ENCODE data around the gene DMWD. TPM values are rescaled to one million over a fixed set of nuclear protein-coding genes. Genes with fewer than 3 reads are reported as not detected.

Gene DMWD
- total and polyA plus RNA-seq, 2 of the 4 experiments (the other 2 are of a cell fraction) = 9.7 to 28.5 TPM

DNA sequence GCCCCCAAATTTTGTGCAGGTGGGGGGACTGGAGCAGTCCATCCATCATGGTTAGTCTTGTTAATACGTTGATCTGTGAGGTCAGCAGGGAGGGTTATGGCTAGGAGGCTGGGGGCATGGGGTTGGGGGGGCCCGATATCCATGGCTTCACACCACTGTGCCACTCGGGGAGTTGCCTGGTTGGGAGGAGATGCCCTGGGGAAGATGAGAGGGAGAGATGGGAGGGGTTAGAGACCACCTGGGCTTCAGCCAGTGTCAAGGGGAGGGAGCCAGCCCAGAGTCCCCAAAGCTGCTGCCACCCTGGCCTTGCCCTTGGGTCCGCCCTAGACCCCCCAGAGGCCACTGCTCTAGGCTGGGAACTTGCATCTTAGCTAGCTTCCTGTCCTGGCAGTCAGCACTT, 8.5 kb downstream of the DMWD start:
- Histone ChIP-seq H4K20me1 (ENCODE audit: insufficient read depth, low read length) (peaks cover 24% of the 10 kb centered on the region), H3K4me1 (ENCODE audit: control insufficient read depth, insufficient read depth, low read length) (peaks cover 30% of the 10 kb centered on the region), H2BK15ac (ENCODE audit: low read depth, low read length) (no peak overlapping the region), H4K8ac (ENCODE audit: low read depth in 2 of 2, low read length in 2 of 2) (peak overlapping the region in 1 of 2 experiments; percentile 30; a peak in 2 of 4 replicates), H3K4me2 (ENCODE audit: low read depth, low read length) (no peak overlapping the region), H3K4ac (ENCODE audit: low read depth, low read length) (peak overlapping the region; percentile 91), H3K27ac (ENCODE audit: insufficient read depth, low read length) (peak overlapping the region; percentile 94; the same call in 1 of the 2 replicates), H2BK20ac (ENCODE audit: low read depth, low read length) (0 out of 2 replicates have a peak overlapping the region, but pooled peaks have one; percentile 20), H4K91ac (ENCODE audit: insufficient read depth, low read depth, low read length) (no peak overlapping the region), H3K36me3 (ENCODE audit: control insufficient read depth, insufficient read depth, low read length) (peaks cover 44% of the 10 kb centered on the region), H3K23ac (ENCODE audit: low read depth, low read length) (peak overlapping the region; percentile 74), H2BK120ac (ENCODE audit: low read depth, low read length) (peak overlapping the region; percentile 94; the same call in 1 of the 2 replicates), H3K27me3 (ENCODE audit: control insufficient read depth, insufficient read depth, low read length) (no peaks in the 10 kb centered on the region), H2AK9ac (replicated peaks; ENCODE audit: low read depth, low read length, poor library complexity) (no peak overlapping the region), H3K9me1 (ENCODE audit: insufficient read depth, low read length) (peaks cover 19% of the 10 kb centered on the region), H3K79me1 (ENCODE audit: low read depth in 1 of 2, low read length in 2 of 2) (peaks cover 32 to 83% of the 10 kb centered on the region in 2 experiments), H2AFZ (replicated peaks; ENCODE audit: low read length, poor library complexity) (no peak overlapping the region), H3K56ac (ENCODE audit: extremely low read depth, insufficient read depth, low read length) (no peak overlapping the region), H2BK5ac (ENCODE audit: low read depth, low read length, poor library complexity, severe bottlenecking) (peak overlapping the region; percentile 94), H2AK5ac (ENCODE audit: low read depth, low read length) (peak overlapping the region; percentile 73; the same call in 1 of the 2 replicates), H3K14ac (replicated peaks; ENCODE audit: low read depth, low read length) (peak overlapping the region; percentile 23; the same call in 1 of the 2 replicates), H3K4me3 (ENCODE audit: insufficient read depth, low read depth, low read length) (no peak overlapping the region), H3K18ac (ENCODE audit: low read depth, low read length) (no peak overlapping the region), H3K9ac (ENCODE audit: low read depth, low read length) (no peak overlapping the region), H3K9me3 (ENCODE audit: control insufficient read depth, insufficient read depth, low read length) (no peaks in the 10 kb centered on the region), H4K5ac (ENCODE audit: low read depth, low read length) (no peak overlapping the region)
- TF ChIP-seq FOS (IDR thresholded peaks at IDR 0.05; ENCODE audit: low read depth, low read length) (no peak), RAD21 (IDR thresholded peaks at IDR 0.05; ENCODE audit: low read length) (no peak)
- BruUV-seq (replicated peaks) = no TSS peak
- in situ Hi-C loops (cut with MboI; ENCODE audit: low sequenced_read_pairs) (no loop called here), intact Hi-C loops (cut with micrococcal nuclease) (no loop called here), dilution Hi-C loops (cut with HindIII; ENCODE audit: low sequenced_read_pairs, unreplicated experiment) (no loop called here)
- ATAC-seq (ENCODE audit: low read depth) (no peak), DNase-seq (no peak)
- POLR2A ChIA-PET (ENCODE audit: unreplicated experiment) = no interaction called here
- 71% methylated on average over 2 of the region's 4 CpGs; no CpG with 5 or more reads in 1 of the 2 experiments for WGBS, 2 experiments (ENCODE audit: extremely low coverage in 2 of 2, insufficient read length in 1 of 2)
- CTCF ChIA-PET = no interaction called here
